Dendritic cell treated with granulocyte-macrophage colony-stimulating factor and Interleukin-4, amounts not matched to agents 40 ng/mL and 50 ng/mL, for 4 days (primary cell): Measurements from ENCODE around the gene RBM3.

Experiments
- H3K27ac Mint-ChIP-seq: one replicate; pipeline ENCODE4 v1.8.0; 2022; ENCODE audit warnings: mild to moderate bottlenecking, mixed read lengths
- H3K27me3 Mint-ChIP-seq: one replicate; pipeline ENCODE4 v1.8.0; 2022; ENCODE audit warnings: mild to moderate bottlenecking, mixed read lengths
- H3K36me3 Mint-ChIP-seq: one replicate; pipeline ENCODE4 v1.8.0; 2022; ENCODE audit warnings: low read depth, mixed read lengths
- H3K4me1 Mint-ChIP-seq: one replicate; pipeline ENCODE4 v1.8.0; 2022; ENCODE audit warnings: low read depth, mixed read lengths
- H3K4me3 Mint-ChIP-seq: one replicate; pipeline ENCODE4 v1.8.0; 2022; ENCODE audit warnings: mild to moderate bottlenecking, moderate library complexity, mixed read lengths
- H3K9me3 Mint-ChIP-seq: one replicate; pipeline ENCODE4 v1.8.0; 2022; ENCODE audit warnings: mixed read lengths
- intact Hi-C: fragments of 100-400 bp; cut with micrococcal nuclease; formaldehyde crosslinking; loops from one replicate; pipeline ENCODE4 v1.15.0; 2022

Gene RBM3

GRCh38 chrX:48616576-48616975 is 42.3 kb downstream of the RBM3 start:
- H3K27me3 Mint-ChIP-seq: no peaks in the 10 kb centered on the region
- no peak overlapping the region for H3K27ac Mint-ChIP-seq
- intact Hi-C loops: no loop called here

GRCh38 chrX:48617542-48618340 is 43.5 kb downstream of the RBM3 start:
- no peaks in the 10 kb centered on the region for H3K9me3 Mint-ChIP-seq

More at GRCh38 chrX:48616576-48616975, 42.3 kb downstream of the RBM3 start:
- Mint-ChIP-seq H3K4me3 (no peak overlapping the region), H3K4me1 (peaks cover 22% of the 10 kb centered on the region), H3K9me3 (no peaks in the 10 kb centered on the region), H3K36me3 (no peaks in the 10 kb centered on the region)

GRCh38 chrX:48626401-48627298 is 52.4 kb downstream of the RBM3 start:
- no peaks in the 10 kb centered on the region for H3K36me3 Mint-ChIP-seq
- H3K4me1 Mint-ChIP-seq: peaks cover 2% of the 10 kb centered on the region
- no peaks in the 10 kb centered on the region for H3K27me3 Mint-ChIP-seq
- H3K4me3 Mint-ChIP-seq: no peak overlapping the region
- H3K9me3 Mint-ChIP-seq: no peaks in the 10 kb centered on the region
- no peak overlapping the region for H3K27ac Mint-ChIP-seq
- intact Hi-C loops: no loop called here

More at GRCh38 chrX:48617542-48618340, 43.5 kb downstream of the RBM3 start:
- no peak overlapping the region for H3K4me3 Mint-ChIP-seq
- no peaks in the 10 kb centered on the region for H3K36me3 Mint-ChIP-seq
- no peak overlapping the region for H3K27ac Mint-ChIP-seq
- no peaks in the 10 kb centered on the region for H3K27me3 Mint-ChIP-seq
- H3K4me1 Mint-ChIP-seq: peaks cover 22% of the 10 kb centered on the region
- intact Hi-C loops: no loop called here
